HepG2 (cell line): Measurements from ENCODE around the gene MCF2L. TPM values are rescaled to one million over a fixed set of nuclear protein-coding genes. Genes with fewer than 3 reads are reported as not detected.

ENCODE experiments used
- ATAC-seq: fragments of 200-7000 bp; cut with Tn5 transposase; 3 replicates; pipeline ENCODE4 v1.9.1; 2020; ENCODE audit warnings: mild to moderate bottlenecking, moderate library complexity
- BruUV-seq: library from RNA; stranded (reverse); fragments of 400-500 nt; replicated peaks from 2 replicates; lab custom pipeline; 2021; lab: Mats Ljungman, UMichigan
- CTCF ChIA-PET: fragments of 300-600 bp; formaldehyde crosslinking; extraction: SDS; loops from one replicate; lab custom pipeline; 2021; ENCODE audit warnings: low total read pairs, inconsistent platforms, low intra/inter-chr PET ratio; lab: Yijun Ruan, JAX
- POLR2A ChIA-PET: fragments of 350-600 bp; sonication (Branson Sonifier 250); formaldehyde crosslinking; loops from one replicate; lab custom pipeline; 2020; ENCODE audit warnings: antibody characterized with exemption, inconsistent platforms; lab: Yijun Ruan, JAX
- DNase-seq: peaks from one replicate; pipeline ENCODE4 v3.0.0-alpha.2; 2015; ENCODE audit warnings: low spot score
- FAIRE-seq: peaks from 3 replicates; lab custom pipeline; 2011; peaks lifted over from hg19 to GRCh38; lab: Jason Lieb, UNC
- H2AFZ ChIP-seq: one replicate; pipeline ENCODE4 v1.6.1; 2011; ENCODE audit warnings: low read length, inconsistent platforms
- H3K27ac ChIP-seq: fragments of 300-600 bp; 3 replicates; pipeline ENCODE4 v1.8.0; 2011; ENCODE audit warnings: mixed run types, mild to moderate bottlenecking, mixed read lengths, low read length, inconsistent platforms; ENCODE audit not compliant: insufficient read depth; ENCODE audit errors: extremely low read length
- H3K27me3 ChIP-seq, 2 experiments: fragments of 200-600 bp in 1 of 2; 2 replicates in 1 of 2; 3 replicates in 1 of 2; pipeline versions ENCODE4 v1.6.0 to v1.8.0; 2011; ENCODE audit warnings: low read length in 2 of 2, mild to moderate bottlenecking in 2 of 2, moderate library complexity in 2 of 2, inconsistent platforms in 1 of 2; ENCODE audit not compliant: insufficient read depth in 2 of 2, control insufficient read depth in 1 of 2
- H3K36me3 ChIP-seq, 2 experiments: fragments of 200-600 bp in 1 of 2; replicated peaks in 1 of 2; 2 replicates in 1 of 2; 3 replicates in 1 of 2; pipeline versions ENCODE4 v1.5.1 to v1.8.0; 2011; ENCODE audit warnings: low read length in 2 of 2, inconsistent platforms in 1 of 2; ENCODE audit not compliant: insufficient read depth in 2 of 2, control insufficient read depth in 1 of 2
- H3K4me1 ChIP-seq: 2 replicates; pipeline ENCODE4 v1.5.1; 2012; ENCODE audit warnings: low read length, inconsistent platforms; ENCODE audit not compliant: insufficient read depth
- H3K4me2 ChIP-seq: 2 replicates; pipeline ENCODE4 v1.6.0; 2011; ENCODE audit warnings: low read depth, low read length, inconsistent platforms
- H3K4me3 ChIP-seq, 3 experiments: fragments of 200-600 bp in 1 of 3; sonication (generic), shearing (Covaris generic) in 1 of 3; replicated peaks in 1 of 3; 2 replicates each; pipeline ENCODE4 v1.5.1; 2011 to 2016; ENCODE audit warnings: low read length in 3 of 3, inconsistent platforms in 2 of 3, low read depth in 2 of 3, mild to moderate bottlenecking in 2 of 3, control low read depth in 1 of 3, mixed read lengths in 1 of 3; ENCODE audit not compliant: insufficient read depth in 1 of 3
- H3K79me2 ChIP-seq: one replicate; pipeline ENCODE4 v1.6.1; 2011; ENCODE audit warnings: low read length, inconsistent platforms; ENCODE audit not compliant: insufficient read depth
- H3K9ac ChIP-seq: 2 replicates; pipeline ENCODE4 v1.6.0; 2011; ENCODE audit warnings: mild to moderate bottlenecking, low read depth, low read length, inconsistent platforms; ENCODE audit not compliant: insufficient read depth
- H3K9me3 ChIP-seq: 2 replicates; pipeline ENCODE4 v1.5.1; 2012; ENCODE audit warnings: mild to moderate bottlenecking, low read length
- H4K20me1 ChIP-seq: 2 replicates; pipeline ENCODE4 v1.6.0; 2011; ENCODE audit warnings: inconsistent platforms, mild to moderate bottlenecking, low read length, moderate library complexity; ENCODE audit not compliant: insufficient read depth
- AGO2 ChIP-seq: fragments of 200-400 bp; formaldehyde crosslinking; optimal IDR thresholded peaks from 2 replicates; pipeline ENCODE3; 2017; ENCODE audit warnings: mild to moderate bottlenecking, low read depth, low read length, moderate library complexity
- MYC ChIP-seq: sonication (generic); formaldehyde crosslinking; IDR thresholded peaks from 2 replicates; pipeline ENCODE4 v1.9.0; 2021; ENCODE audit warnings: missing genetic modification reagents, borderline replicate concordance
- NCOR1 ChIP-seq: fragments of 200-600 bp; sonication (generic); IDR thresholded peaks from 2 replicates; pipeline ENCODE4 v1.7.0; 2017; ENCODE audit warnings: antibody characterized with exemption, low read length, borderline replicate concordance
- NFKBIZ ChIP-seq: IDR thresholded peaks from 2 replicates; pipeline ENCODE4 v1.6.1; 2018; ENCODE audit warnings: missing genetic modification reagents, missing compliant biosample characterization
- PAX8 ChIP-seq: sonication (generic); formaldehyde crosslinking; IDR thresholded peaks from 2 replicates; pipeline ENCODE4 v1.8.0; 2022; ENCODE audit warnings: mild to moderate bottlenecking, missing genetic modification reagents, borderline replicate concordance
- THRA ChIP-seq: sonication (generic); formaldehyde crosslinking; IDR thresholded peaks from 2 replicates; pipeline ENCODE4 v1.4.0; 2020; ENCODE audit warnings: missing genetic modification reagents, borderline replicate concordance
- ZNF569 ChIP-seq: sonication (generic); formaldehyde crosslinking; IDR thresholded peaks from 2 replicates; pipeline ENCODE4 v1.5.0; 2020; ENCODE audit warnings: mild to moderate bottlenecking, missing genetic modification reagents, moderate library complexity, borderline replicate concordance
- ZSCAN22 ChIP-seq: sonication (generic); formaldehyde crosslinking; IDR thresholded peaks from 2 replicates; pipeline ENCODE4 v1.4.0; 2020; ENCODE audit warnings: mild to moderate bottlenecking, missing genetic modification reagents
- WGBS: methylation state at CpG from one replicate; pipeline ENCODE4 v1.1.6; 2017; ENCODE audit warnings: low lambda C conversion rate; 5-methylcytosine and 5-hydroxymethylcytosine counted together
- in situ Hi-C: cut with HindIII; loops from 2 replicates; pipeline ENCODE4 v1.10.0; 2017; ENCODE audit warnings: low pct_unique_long_range_greater_than_20kb; ENCODE audit not compliant: extremely low pct_ligation_motif_present
- intact Hi-C: fragments of 100-400 bp; cut with micrococcal nuclease; formaldehyde crosslinking; loops from one replicate; pipeline ENCODE4 v1.10.0; 2022; ENCODE audit not compliant: unreplicated experiment
- polyA plus RNA-seq, 8 experiments: library from polyadenylated mRNA; depleted of rRNA in 3 of 8; stranded (reverse) in 7 of 8; unstranded in 1 of 8; fragments of >200 nt; fragmentation: Illumina TruSeq in 4 of 8; extraction: Trizol in 4 of 8; gene quantifications; 2 replicates each; pipeline versions ENCODE4 v1.2.1 to v1.2.3, GENCODE V29; 2011 to 2016; ENCODE audit warnings: low read depth in 4 of 8, missing spikeins in 1 of 8, mixed read lengths in 1 of 8; ENCODE audit not compliant: insufficient read depth in 1 of 8
- total RNA-seq, 5 experiments: library from RNA; depleted of rRNA; stranded (reverse); fragments of >200 nt; fragmentation: Illumina TruSeq; extraction: Trizol; gene quantifications; 2 replicates each; pipeline ENCODE4 v1.2.3, GENCODE V29; 2016; ENCODE audit warnings: low read depth in 1 of 5
- TF ChIP-seq, protein P1 (sequence below): sonication (generic); formaldehyde crosslinking; IDR thresholded peaks from 2 replicates; pipeline ENCODE4 v1.4.0; 2020; ENCODE audit warnings: missing genetic modification reagents

The MCF2L gene
- total and polyA plus RNA-seq, 2 of the 13 experiments (the other 11 are each of a cell fraction or from before 2014, with no cell fraction given): 19.4 to 28.4 TPM

- H3K79me2 ChIP-seq: no peaks in the 10 kb centered on the region
- no peak overlapping the region for H3K9ac ChIP-seq
- BruUV-seq: no TSS peak
- no peak for TF ChIP-seq ZSCAN22 (CRISPR knock-in tag)
- TF ChIP-seq ZNF569 (CRISPR knock-in tag): no peak
- TF ChIP-seq AGO2: peak; percentile 61
- H3K27me3 ChIP-seq: no peaks in the 10 kb centered on the region
- H2AFZ ChIP-seq: no peak overlapping the region
- POLR2A ChIA-PET: no interaction called here
- no peaks in the 10 kb centered on the region for H3K4me1 ChIP-seq
- peaks cover 7 to 30% of the 10 kb centered on the region in 2 experiments; a peak in 4 of 5 replicates for H3K36me3 ChIP-seq
- H3K9me3 ChIP-seq: no peaks in the 10 kb centered on the region
- DNase-seq: no peak
- 93% methylated on average over 21 of the region's 30 CpGs for WGBS
- ATAC-seq: no peak
- H3K4me2 ChIP-seq: no peak overlapping the region
- CTCF ChIA-PET: no interaction called here
- H3K4me3 ChIP-seq: no peak overlapping the region
- FAIRE-seq: no peak
- intact Hi-C loops (no loop called here), in situ Hi-C loops (no loop called here)
- H3K27ac ChIP-seq: no peak overlapping the region
- H4K20me1 ChIP-seq: no peaks in the 10 kb centered on the region
Measured at GRCh38 chr13:113091211-113091771, 122.3 kb downstream of the MCF2L start.

DNA sequence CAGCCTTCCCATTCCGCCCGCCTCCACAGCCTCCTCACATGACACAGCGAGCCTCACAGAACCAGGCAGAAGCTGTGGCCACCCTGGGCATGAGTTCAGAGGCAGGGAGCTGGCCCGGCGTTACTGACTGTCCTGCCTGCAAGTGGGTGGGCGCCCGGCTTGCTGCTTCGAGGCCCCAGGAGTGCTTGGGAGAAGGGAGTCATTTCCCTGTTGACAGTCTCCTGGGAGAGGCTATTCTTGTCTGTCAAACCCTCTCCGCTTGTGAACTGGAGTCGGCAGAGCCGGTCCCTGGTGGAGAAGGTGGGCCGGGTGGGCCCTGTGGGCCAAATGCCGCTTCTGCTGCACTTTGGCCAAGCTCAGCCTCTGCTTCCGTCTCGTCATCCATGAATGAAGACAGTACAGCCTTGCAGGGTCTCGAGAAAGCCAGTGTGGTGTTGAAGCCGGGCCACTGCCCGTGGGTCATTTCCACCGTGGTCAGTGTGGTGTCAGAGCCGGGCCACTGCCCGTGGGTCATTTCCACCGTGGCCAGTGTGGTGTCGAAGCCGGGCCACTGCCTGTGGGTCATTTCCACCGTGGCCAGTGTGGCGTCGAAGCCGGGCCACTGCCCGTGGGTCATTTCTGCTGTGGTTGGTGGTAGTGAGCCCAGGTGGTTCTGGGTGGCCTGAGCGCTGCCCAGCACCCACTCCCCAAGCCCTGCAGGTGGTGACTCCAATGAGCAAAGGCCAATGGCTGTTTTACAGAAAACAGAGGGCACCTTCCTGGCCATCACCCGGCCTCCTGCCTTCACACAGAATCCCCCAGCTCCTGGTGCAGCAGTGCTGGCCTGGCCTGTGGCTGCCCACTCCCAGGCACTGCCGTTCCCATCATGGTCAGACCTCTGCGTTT, 123.1 kb downstream of the MCF2L start:
- in situ Hi-C loops: no loop called here
- H3K27me3 ChIP-seq: no peaks in the 10 kb centered on the region
- ChIA-PET POLR2A (no interaction called here), CTCF (no interaction called here)
- no peak overlapping the region for H3K27ac ChIP-seq
- H2AFZ ChIP-seq: no peak overlapping the region
- no peaks in the 10 kb centered on the region for H3K79me2 ChIP-seq
- H3K36me3 ChIP-seq: peaks cover 7 to 25% of the 10 kb centered on the region in 2 experiments; a peak in 4 of 5 replicates
- H3K4me1 ChIP-seq: no peaks in the 10 kb centered on the region
- no peak overlapping the region for H3K4me2 ChIP-seq
- no peak overlapping the region for H3K4me3 ChIP-seq
- H4K20me1 ChIP-seq: no peaks in the 10 kb centered on the region
- no peaks in the 10 kb centered on the region for H3K9me3 ChIP-seq
- FAIRE-seq: no peak
- 95% methylated on average over 19 of the region's 33 CpGs for WGBS
- ATAC-seq: no peak
- no peak for DNase-seq
- intact Hi-C loops: no loop called here
- BruUV-seq: no TSS peak
- no peak overlapping the region for H3K9ac ChIP-seq
- no peak for TF ChIP-seq MYC
- TF ChIP-seq, protein P1, sequence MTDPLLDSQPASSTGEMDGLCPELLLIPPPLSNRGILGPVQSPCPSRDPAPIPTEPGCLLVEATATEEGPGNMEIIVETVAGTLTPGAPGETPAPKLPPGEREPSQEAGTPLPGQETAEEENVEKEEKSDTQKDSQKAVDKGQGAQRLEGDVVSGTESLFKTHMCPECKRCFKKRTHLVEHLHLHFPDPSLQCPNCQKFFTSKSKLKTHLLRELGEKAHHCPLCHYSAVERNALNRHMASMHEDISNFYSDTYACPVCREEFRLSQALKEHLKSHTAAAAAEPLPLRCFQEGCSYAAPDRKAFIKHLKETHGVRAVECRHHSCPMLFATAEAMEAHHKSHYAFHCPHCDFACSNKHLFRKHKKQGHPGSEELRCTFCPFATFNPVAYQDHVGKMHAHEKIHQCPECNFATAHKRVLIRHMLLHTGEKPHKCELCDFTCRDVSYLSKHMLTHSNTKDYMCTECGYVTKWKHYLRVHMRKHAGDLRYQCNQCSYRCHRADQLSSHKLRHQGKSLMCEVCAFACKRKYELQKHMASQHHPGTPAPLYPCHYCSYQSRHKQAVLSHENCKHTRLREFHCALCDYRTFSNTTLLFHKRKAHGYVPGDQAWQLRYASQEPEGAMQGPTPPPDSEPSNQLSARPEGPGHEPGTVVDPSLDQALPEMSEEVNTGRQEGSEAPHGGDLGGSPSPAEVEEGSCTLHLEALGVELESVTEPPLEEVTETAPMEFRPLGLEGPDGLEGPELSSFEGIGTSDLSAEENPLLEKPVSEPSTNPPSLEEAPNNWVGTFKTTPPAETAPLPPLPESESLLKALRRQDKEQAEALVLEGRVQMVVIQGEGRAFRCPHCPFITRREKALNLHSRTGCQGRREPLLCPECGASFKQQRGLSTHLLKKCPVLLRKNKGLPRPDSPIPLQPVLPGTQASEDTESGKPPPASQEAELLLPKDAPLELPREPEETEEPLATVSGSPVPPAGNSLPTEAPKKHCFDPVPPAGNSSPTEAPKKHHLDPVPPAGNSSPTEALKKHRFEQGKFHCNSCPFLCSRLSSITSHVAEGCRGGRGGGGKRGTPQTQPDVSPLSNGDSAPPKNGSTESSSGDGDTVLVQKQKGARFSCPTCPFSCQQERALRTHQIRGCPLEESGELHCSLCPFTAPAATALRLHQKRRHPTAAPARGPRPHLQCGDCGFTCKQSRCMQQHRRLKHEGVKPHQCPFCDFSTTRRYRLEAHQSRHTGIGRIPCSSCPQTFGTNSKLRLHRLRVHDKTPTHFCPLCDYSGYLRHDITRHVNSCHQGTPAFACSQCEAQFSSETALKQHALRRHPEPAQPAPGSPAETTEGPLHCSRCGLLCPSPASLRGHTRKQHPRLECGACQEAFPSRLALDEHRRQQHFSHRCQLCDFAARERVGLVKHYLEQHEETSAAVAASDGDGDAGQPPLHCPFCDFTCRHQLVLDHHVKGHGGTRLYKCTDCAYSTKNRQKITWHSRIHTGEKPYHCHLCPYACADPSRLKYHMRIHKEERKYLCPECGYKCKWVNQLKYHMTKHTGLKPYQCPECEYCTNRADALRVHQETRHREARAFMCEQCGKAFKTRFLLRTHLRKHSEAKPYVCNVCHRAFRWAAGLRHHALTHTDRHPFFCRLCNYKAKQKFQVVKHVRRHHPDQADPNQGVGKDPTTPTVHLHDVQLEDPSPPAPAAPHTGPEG: no peak
- no peak for TF ChIP-seq NCOR1
- TF ChIP-seq PAX8 (CRISPR knock-in tag): no peak
- no peak for TF ChIP-seq THRA (CRISPR knock-in tag)
- TF ChIP-seq NFKBIZ (CRISPR knock-in tag): no peak
